ENCODE measurements around the gene CCDC88C.

Gene CCDC88C

DNA sequence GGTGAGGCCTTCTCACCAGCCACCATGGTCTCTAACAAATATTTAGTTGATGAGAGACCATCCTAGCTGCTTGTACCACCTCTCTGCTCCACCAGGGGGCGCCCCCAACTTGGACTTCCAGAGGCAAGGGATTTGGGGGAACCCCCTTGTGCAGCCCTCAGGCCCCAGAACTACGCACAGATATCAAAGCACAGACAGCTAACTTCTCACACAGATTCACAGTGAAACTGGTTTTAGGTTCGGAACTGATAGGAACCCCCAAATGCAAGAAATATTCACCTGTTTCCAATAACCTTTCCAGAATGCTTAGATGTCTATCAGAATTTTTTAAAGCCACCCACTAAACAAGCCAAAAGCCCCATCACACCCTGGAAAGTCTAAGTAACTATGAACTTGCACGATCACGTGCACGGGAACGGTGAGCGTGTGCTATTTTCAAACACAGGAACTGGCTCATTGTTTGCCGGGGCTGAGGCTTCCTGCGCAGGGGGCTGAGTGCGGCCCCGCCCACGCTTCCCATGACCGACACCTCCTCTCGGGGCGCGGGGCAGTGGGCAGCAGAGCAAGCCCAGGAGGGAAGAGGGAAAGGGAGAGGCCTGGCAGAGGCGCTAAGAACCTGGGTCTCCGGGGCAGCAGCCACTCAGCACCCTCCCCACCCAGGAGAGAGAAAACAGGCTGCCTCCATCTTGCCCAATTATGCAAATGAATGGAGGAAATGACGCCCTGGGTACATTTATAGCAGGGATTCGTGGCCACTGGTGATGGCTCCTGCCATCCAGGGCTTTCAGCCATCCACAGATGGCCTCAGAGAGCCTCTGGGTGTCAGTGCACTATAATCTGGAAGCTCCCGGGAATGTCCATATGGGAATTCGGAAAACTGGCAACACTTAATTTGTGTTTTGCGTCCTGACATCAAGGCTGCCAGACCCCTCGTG, 93.7 kb downstream of the CCDC88C start:
- H3K4me3 ChIP-seq (ENCODE audit: low read depth, low read length) = peak overlapping the region; percentile 46
- TF ChIP-seq, protein P1, sequence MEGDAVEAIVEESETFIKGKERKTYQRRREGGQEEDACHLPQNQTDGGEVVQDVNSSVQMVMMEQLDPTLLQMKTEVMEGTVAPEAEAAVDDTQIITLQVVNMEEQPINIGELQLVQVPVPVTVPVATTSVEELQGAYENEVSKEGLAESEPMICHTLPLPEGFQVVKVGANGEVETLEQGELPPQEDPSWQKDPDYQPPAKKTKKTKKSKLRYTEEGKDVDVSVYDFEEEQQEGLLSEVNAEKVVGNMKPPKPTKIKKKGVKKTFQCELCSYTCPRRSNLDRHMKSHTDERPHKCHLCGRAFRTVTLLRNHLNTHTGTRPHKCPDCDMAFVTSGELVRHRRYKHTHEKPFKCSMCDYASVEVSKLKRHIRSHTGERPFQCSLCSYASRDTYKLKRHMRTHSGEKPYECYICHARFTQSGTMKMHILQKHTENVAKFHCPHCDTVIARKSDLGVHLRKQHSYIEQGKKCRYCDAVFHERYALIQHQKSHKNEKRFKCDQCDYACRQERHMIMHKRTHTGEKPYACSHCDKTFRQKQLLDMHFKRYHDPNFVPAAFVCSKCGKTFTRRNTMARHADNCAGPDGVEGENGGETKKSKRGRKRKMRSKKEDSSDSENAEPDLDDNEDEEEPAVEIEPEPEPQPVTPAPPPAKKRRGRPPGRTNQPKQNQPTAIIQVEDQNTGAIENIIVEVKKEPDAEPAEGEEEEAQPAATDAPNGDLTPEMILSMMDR (IDR thresholded peaks at IDR 0.05; ENCODE audit: insufficient read depth, low read depth, low read length, missing control alignments) = peak; percentile 92
- peak; percentile 93 for DNase-seq (ENCODE audit: low read depth)

GRCh38 chr14:91323031-91323430, 94.6 kb downstream of the CCDC88C start:
- DNase-seq (ENCODE audit: low read depth) = no peak
- TF ChIP-seq, protein P1 (IDR thresholded peaks at IDR 0.05; ENCODE audit: insufficient read depth, low read depth, low read length, missing control alignments) = no peak
- no peak overlapping the region for H3K4me3 ChIP-seq (ENCODE audit: low read depth, low read length)

GRCh38 chr14:91322623-91323022, 95.0 kb downstream of the CCDC88C start:
- DNase-seq (ENCODE audit: low read depth) = no peak
- TF ChIP-seq, protein P1 (IDR thresholded peaks at IDR 0.05; ENCODE audit: insufficient read depth, low read depth, low read length, missing control alignments) = no peak
- H3K4me3 ChIP-seq (ENCODE audit: low read depth, low read length) = no peak overlapping the region

DNA sequence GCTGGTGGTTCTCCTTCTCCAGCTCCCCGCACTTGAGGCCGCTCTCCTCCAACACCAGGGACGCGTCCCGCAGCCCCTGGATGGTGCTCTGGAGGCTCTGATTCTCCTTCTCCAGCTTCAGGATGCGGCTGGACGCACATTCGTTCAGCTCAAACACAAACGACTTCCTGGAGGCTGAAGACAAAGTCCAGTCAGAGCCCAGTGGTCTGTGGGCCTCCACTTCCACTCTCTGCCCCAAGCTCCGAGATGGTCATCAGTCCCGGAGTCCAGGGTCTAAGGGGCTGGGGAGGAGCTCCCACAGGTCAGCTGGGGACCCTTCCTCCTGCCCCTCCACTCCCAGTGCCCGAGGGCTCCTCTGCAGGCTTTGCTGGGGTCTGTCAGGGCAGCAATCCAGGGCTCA, 96.5 kb downstream of the CCDC88C start:
- TF ChIP-seq, protein P1 (IDR thresholded peaks at IDR 0.05; ENCODE audit: insufficient read depth, low read depth, low read length, missing control alignments) = no peak
- DNase-seq (ENCODE audit: low read depth) = no peak

DNA sequence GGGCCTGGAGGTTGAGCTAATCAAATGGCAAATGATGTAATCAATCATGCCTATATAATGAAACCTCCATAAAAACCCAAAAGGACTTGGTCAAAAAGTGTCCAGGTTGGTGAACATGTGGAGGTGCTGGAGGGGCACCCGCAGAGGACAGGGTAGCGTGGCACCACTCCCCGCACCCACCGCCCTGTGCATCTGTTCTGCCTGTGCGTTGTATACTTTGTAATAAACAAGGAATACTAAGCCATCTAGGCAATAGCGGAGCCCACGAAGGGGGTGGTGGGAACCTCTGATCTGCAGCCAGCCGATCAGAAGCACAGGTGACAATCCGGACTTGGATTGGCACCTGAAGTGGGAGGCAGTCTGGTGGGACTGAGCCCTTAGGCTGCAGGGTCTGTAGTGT, 97.4 kb downstream of the CCDC88C start:
- DNase-seq (ENCODE audit: low read depth) = no peak
- H3K4me3 ChIP-seq (ENCODE audit: low read depth, low read length) = no peak overlapping the region
- TF ChIP-seq, protein P1 (IDR thresholded peaks at IDR 0.05; ENCODE audit: insufficient read depth, low read depth, low read length, missing control alignments) = no peak

More for the DNA sequence above, 96.5 kb downstream of the CCDC88C start:
- H3K4me3 ChIP-seq (ENCODE audit: low read depth, low read length) = no peak overlapping the region

DNA sequence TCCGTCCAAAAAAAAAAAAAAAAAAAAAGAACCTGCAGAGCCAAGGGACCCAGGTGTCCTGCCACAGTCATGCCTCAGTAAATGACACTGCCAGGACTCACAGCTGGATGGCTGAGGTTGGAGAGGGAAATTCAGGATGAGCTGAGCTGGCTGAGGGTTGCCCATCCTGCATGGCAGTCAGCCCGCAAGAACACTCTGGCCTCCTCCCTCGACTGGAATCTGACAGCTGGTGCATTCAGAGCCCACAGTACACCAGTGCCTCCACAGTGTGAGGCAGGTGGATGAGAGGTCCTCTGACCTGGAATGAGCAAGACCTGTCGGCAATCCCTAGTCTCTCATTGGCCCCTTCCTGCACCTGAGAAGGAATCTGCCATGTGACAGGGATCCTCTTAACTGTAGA, 98.7 kb downstream of the CCDC88C start:
- no peak overlapping the region for H3K4me3 ChIP-seq (ENCODE audit: low read depth, low read length)
- DNase-seq (ENCODE audit: low read depth) = no peak
- TF ChIP-seq, protein P1 (IDR thresholded peaks at IDR 0.05; ENCODE audit: insufficient read depth, low read depth, low read length, missing control alignments) = no peak

Data from GM12865 (cell line).